Measurements from ENCODE around the gene CLDN9. TPM values are rescaled to one million over a fixed set of nuclear protein-coding genes. Genes with fewer than 3 reads are reported as not detected.

The CLDN9 gene
- polyA plus RNA-seq, 1 donor from 2014 or later = not detected

Small RNAs within 50 kb of the gene (small RNA-seq; reads per million reads assigned to genes)
- 0 reads per million in 3 experiments for gene LINC00514

Other genes with a start within 250 kb of the CLDN9 start
- gene ELOB, start 235.6 kb upstream of the CLDN9 start, polyA plus RNA-seq = 513 and 520 TPM in 2 replicates
- gene PRSS33, start 225.4 kb upstream of the CLDN9 start, polyA plus RNA-seq = not detected in 2 replicates
- gene PRSS41, start 214.5 kb upstream of the CLDN9 start, polyA plus RNA-seq = not detected in 2 replicates
- not detected in 2 replicates for gene PRSS21, start 195.7 kb upstream of the CLDN9 start, polyA plus RNA-seq
- not detected in 2 replicates for gene ZG16B, start 182.6 kb upstream of the CLDN9 start, polyA plus RNA-seq
- not detected in 2 replicates for gene PRSS22, start 154.8 kb upstream of the CLDN9 start, polyA plus RNA-seq
- 193 and 211 TPM in 2 replicates for gene FLYWCH2, start 129.7 kb upstream of the CLDN9 start, polyA plus RNA-seq
- gene FLYWCH1, start 101.0 kb upstream of the CLDN9 start, polyA plus RNA-seq = 33.0 and 41.4 TPM in 2 replicates
- 0.71 TPM in 1 of 2 replicates, not detected in the other for gene KREMEN2, start 48.6 kb upstream of the CLDN9 start, polyA plus RNA-seq
- 47.8 and 55.8 TPM in 2 replicates for gene PAQR4, start 43.6 kb upstream of the CLDN9 start, polyA plus RNA-seq
- 2.9 and 5.9 TPM in 2 replicates for gene PKMYT1, start 32.5 kb upstream of the CLDN9 start, polyA plus RNA-seq
- 1.1 TPM in 1 of 2 replicates, not detected in the other for gene CLDN6, start 5.3 kb downstream of the CLDN9 start, polyA plus RNA-seq
- 2.0 and 2.3 TPM in 2 replicates for gene TNFRSF12A, start 7.4 kb downstream of the CLDN9 start, polyA plus RNA-seq
- gene HCFC1R1, start 11.0 kb downstream of the CLDN9 start, polyA plus RNA-seq = 19.0 and 23.7 TPM in 2 replicates
- 11.4 and 23.0 TPM in 2 replicates for gene THOC6, start 11.1 kb downstream of the CLDN9 start, polyA plus RNA-seq
- 0.37 TPM in 1 of 2 replicates, not detected in the other for gene BICDL2, start 24.0 kb downstream of the CLDN9 start, polyA plus RNA-seq
- not detected in 2 replicates for gene MMP25, start 33.6 kb downstream of the CLDN9 start, polyA plus RNA-seq
- not detected in 2 replicates for gene IL32, start 52.7 kb downstream of the CLDN9 start, polyA plus RNA-seq
- gene ZSCAN10, start 86.4 kb downstream of the CLDN9 start, polyA plus RNA-seq = 0.10 TPM in 1 of 2 replicates, not detected in the other
- 30.0 and 39.4 TPM in 2 replicates for gene ZNF205, start 99.7 kb downstream of the CLDN9 start, polyA plus RNA-seq
- 5.1 and 9.8 TPM in 2 replicates for gene ZNF213, start 122.1 kb downstream of the CLDN9 start, polyA plus RNA-seq
- 2.5 and 2.7 TPM in 2 replicates for gene OR1F1, start 175.3 kb downstream of the CLDN9 start, polyA plus RNA-seq
- gene ZNF200, start 222.2 kb downstream of the CLDN9 start, polyA plus RNA-seq = 20.8 and 23.0 TPM in 2 replicates
- not detected in 2 replicates for gene MEFV, start 243.7 kb downstream of the CLDN9 start, polyA plus RNA-seq

Measured in neural cell (in vitro differentiated cells).